Central memory CD4-positive, alpha-beta T cell (primary cell): Measurements from ENCODE around the gene PRX.
"Not testable (repeated sequence)": the region's sequence is repeated elsewhere in the genome, so short reads cannot be mapped to it uniquely, and the experiment has no call there.

Source experiments
- DNase-seq: peaks from one replicate; pipeline ENCODE4 v3.0.0; 2022

Gene PRX

GRCh38 chr19:40389404-40390083 is 23.6 kb downstream of the PRX start:
- DNase-seq: no peak

DNA sequence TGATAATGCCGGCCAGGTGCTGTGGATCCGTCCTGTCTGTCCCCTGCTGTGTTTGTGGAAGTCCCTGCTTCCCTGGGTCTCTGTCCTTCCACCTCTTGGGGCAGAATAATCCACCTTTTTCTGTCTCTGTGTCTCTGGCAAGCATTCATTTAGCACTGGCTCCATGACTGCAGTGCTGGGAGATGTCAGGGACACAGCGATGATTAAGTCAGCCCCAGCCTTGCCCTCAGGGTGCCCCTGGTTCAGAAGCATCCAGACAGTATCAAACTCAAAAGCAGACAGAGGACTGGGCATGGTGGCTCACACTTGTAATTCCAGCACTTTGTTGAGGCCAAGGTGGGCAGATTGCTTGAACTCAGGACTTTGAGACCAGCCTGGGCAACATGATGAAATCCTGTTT is 24.7 kb downstream of the PRX start:
- no peak for DNase-seq

DNA sequence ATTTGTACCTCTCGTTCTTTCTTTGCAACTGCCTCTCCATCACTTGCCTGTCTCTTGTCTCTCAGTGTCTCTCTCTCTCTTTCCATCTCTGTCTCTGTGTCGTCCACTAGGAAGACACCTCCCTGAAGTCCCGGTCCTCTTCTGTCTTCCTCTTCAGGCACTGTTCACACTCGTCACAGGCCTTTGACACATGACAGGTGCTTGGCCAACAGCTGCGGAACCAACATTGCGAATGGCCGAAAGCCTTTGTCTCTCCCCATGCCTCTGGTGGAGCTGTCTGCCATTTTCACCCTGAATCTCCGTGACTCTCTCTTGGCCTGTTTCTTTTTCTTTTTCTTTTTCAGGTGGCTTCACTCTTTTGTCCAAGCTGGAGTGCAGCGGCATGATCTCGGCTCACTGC is 26.0 kb downstream of the PRX start:
- DNase-seq: no peak

DNA sequence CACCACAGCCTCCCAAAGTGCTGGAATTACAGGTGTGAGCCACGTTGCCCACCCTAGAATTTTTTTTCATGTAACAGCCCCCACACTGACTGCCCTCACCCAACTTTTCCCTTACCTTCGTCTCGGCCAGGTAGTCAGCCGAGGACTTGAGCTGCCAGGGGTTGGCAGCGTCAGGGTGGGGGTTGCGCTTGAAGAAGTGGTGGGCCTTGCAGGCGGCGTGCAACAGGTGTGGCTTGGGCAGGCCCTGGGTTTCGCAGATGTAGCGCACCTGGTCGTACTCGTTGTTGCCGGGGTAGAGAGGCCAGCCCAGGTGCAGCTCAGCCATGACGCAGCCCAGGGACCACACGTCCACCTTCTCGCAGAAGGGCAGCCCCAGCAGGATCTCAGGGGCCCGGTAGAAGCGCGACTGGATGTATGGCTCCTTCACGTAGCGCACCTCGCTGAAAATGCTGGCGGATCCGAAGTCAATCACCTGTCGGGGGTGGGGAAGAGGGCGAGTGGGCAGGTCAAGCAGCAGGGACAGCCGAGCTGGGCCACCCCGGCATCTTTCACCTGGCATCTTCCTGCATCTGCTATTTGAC is 29.4 kb downstream of the PRX start:
- no peak for DNase-seq

- DNase-seq: no peak
These were observed 31.9 kb downstream of the PRX start for GRCh38 chr19:40381321-40381720.

DNA sequence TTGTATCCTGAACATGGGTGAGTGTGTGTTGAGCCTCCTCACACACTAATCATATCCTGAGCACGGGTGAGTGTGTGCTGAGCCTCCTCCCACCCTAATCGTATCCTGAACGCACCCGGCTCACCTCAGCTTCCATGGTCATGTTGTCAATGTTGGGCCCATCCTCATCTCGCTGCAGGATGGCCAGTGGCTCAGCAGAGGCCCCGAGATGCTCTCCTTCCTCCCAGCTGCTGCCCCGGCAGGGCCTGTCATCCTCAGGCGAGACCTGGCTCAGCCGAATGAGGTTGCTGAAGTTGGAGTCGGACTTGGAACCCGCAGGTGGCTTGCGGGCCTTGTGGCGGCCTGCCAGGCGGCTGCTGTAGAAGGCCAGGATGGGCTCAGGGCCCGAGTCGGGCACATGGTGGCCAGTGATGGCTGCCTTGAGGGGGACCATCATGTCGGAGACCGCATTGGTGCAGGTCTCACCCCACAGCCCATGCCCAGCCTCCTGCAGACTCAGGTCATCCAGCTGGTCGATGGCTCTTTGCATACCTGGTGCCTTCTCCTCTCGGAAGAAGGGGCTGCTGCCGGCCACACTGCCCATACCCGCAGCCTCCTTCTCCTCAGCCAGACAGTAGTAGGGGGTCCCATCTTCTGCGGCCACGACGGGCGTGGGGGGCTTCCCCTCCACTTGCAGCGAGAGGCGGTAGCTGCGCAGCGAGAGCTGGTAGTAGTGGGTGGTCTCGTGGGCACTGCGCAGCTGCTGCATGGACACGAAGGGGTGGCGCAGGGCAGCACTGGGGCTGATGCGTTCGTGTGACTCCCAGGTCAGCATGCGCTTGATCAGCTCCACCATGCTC is 32.8 kb downstream of the PRX start:
- DNase-seq: no peak

- DNase-seq: no peak
These were observed 33.6 kb downstream of the PRX start for GRCh38 chr19:40379446-40380198.

GRCh38 chr19:40378509-40378908 is 34.7 kb downstream of the PRX start:
- no peak for DNase-seq

DNA sequence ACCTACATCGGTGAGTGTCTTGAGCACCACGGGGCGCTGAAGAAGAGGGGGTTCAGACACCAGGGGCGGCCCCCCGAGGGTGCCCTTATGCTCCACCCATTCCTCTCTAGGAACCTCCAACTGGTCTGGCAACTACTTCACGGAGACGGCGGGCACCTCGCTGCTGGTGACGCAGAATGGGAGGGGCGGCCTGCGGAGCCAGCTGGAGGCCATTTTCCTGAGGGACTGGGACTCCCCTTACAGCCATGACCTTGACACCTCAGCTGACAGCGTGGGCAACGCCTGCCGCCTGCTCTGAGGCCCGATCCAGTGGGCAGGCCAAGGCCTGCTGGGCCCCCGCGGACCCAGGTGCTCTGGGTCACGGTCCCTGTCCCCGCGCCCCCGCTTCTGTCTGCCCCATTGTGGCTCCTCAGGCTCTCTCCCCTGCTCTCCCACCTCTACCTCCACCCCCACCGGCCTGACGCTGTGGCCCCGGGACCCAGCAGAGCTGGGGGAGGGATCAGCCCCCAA is 35.2 kb downstream of the PRX start:
- no peak for DNase-seq

DNA sequence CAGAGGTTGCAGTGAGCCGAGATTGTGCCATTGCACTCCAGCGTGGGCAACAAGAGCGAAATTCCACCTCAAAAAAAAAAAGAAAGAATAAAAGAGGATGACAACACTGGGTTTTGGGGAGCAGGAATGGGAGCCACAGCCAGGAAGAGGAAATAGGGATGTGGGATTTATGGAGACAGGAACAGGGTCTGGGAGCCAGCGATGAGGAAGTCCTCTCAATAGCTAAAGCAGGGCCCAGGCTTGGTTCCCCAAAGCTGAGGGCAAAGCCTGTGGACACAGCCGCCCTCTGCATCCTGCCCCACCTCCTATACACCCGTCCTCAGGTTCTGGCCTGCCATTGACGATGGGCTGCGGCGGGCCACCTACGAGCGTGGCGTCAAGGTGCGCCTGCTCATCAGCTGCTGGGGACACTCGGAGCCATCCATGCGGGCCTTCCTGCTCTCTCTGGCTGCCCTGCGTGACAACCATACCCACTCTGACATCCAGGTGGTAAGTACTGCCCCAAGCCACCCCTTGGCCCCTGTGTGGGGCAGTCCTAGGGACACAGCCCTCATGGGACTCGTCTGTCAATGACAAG is 36.8 kb downstream of the PRX start:
- no peak for DNase-seq

GRCh38 chr19:40374084-40374483 is 39.1 kb downstream of the PRX start:
- DNase-seq: no peak

DNA sequence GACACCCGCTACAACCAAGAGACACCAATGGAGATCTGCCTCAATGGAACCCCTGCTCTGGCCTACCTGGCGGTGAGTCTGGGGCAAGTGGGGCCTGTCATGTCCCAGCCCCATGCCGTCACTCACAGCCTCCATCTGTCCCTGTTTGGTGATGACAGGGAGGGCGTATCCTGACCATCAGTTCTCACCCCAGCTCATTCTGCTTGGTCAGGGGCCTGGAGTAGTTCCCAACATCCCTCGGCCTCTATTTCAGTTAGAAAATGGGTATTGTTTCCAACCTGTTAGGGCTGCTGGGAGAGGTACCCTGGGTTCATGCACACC is 41.4 kb downstream of the PRX start:
- DNase-seq: no peak

DNA sequence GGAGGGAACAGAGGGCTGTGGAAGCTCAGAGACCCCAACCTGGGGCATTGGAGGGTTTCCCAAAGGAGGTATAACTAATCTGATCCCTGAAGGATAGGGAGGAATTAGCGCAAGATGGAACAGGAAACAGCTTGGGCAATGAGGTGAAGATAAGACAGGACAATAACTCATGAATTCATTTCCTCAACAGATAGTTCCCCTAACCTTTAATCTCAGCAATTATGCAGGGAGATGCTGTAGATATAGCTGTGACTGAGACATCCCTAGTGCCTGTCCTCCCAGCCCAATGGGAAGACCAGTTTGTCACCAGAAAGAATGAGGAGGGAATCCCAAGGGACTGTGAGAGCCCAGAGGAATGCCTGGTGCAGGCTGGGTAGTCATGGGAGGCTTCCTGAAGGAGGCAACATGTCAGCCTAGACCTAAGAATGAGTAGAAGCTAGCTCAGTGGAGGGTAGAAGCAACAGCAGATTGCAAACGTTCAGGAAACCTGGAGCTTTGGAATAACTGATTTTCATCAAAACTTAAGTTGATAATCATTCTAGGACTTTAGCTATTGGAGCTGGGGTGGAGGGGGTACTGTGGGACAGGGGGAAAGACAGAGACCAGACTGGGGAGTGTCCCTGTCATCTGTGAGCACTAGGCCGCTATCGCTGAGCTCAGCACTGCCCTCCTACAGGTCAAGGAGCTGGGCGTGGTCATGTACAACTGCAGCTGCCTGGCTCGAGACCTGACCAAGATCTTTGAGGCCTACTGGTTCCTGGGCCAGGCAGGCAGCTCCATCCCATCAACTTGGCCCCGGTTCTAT is 42.0 kb downstream of the PRX start:
- no peak for DNase-seq

GRCh38 chr19:40370253-40370652 is 42.9 kb downstream of the PRX start:
- not testable (repeated sequence) for DNase-seq

DNA sequence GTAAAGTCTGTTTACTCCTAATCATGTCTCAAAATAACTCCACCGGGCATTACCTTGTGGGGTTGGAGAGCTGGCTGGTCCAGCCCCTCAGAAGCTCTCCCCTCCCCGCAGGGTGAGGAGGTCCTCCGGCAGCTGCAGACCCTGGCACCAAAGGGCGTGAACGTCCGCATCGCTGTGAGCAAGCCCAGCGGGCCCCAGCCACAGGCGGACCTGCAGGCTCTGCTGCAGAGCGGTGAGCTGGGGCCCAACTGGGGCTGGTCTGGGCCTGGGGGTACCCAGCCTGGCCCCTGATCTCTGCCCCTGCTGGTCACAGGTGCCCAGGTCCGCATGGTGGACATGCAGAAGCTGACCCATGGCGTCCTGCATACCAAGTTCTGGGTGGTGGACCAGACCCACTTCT is 43.4 kb downstream of the PRX start:
- DNase-seq: no peak

DNA sequence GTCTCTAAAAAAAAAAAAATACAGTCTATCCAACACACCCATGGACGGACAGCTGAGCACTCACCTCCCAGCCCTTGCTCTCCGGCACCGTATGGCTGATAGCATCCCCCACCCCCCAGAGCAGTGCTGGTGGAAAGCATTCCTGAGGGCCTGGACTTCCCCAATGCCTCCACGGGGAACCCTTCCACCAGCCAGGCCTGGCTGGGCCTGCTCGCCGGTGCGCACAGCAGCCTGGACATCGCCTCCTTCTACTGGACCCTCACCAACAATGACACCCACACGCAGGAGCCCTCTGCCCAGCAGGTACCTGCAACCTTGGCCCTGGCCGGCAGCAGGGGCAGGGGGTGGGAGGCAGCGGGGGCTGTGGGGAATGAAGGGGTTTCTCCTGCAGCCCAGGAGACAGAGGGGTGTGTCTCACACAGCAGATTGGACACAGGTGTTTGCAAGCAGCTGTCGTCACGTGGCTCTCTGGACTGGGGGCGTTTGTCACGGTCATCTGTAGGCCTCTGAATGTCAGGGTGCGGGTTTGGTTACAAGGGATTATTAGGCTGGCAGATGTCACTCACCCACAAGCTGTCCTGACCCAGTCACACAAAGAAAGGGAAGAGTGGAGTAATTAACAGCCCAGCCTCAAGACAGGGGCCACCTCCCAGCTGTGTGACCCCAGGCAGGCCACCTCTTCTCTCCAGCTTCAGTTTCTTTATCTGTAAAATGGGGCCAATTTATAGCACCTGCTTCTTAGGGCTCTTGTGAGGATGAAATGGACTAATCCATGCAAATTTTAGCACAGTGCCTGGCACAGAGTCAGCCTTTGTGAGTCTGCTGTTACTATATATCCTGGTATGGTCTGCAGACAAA is 45.4 kb downstream of the PRX start:
- DNase-seq: no peak

- no peak for DNase-seq
These were observed 46.2 kb downstream of the PRX start for GRCh38 chr19:40366697-40367561.

GRCh38 chr19:40365613-40366401 is 47.4 kb downstream of the PRX start:
- no peak for DNase-seq

DNA sequence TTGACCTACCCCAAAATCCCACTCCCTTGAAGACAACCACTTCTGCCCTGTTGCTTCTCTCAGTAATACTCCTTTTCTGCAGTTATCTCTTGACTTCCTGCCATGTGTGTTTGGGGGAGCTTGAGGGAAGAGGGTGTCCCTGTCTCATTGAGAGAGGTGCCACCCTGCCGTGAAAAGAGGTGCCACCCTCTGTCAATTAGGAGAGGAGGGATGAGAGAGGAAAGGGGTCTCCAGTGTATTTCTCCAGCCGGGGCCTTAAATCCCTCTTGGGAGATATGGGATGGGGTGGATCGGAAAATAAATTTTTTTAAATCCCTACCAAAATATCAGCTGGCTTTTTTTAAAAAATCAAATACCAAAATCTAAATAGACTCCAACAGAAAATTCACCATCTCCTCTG is 48.2 kb downstream of the PRX start:
- no peak for DNase-seq
